Adrenal gland (tissue), 5 donors: ENCODE results near the gene BCL11A.

ENCODE experiments used
- POLR2A ChIP-seq, 2 donors: fragments of 450-650 bp; IDR thresholded peaks; one replicate each; pipeline ENCODE4 v1.6.1; 2017; ENCODE audit warnings: antibody characterized with exemption in 2 of 2, mild to moderate bottlenecking in 2 of 2, moderate library complexity in 1 of 2
- TF ChIP-seq, protein P1 (sequence below), 6 experiments: fragments of 450-650 bp in 4 of 6; fragments of 200-600 bp in 2 of 6; sonication (generic) in 1 of 6; IDR thresholded peaks; 1 replicate in 5 of 6; 2 replicates in 1 of 6; pipeline versions ENCODE4 v1.5.1 to v1.8.0; 2016 to 2021; ENCODE audit warnings: antibody characterized with exemption in 6 of 6, mild to moderate bottlenecking in 2 of 6, moderate library complexity in 1 of 6
- donor health status: DM: no; HTN: no; CAD: no.

- TF ChIP-seq, protein P1, sequence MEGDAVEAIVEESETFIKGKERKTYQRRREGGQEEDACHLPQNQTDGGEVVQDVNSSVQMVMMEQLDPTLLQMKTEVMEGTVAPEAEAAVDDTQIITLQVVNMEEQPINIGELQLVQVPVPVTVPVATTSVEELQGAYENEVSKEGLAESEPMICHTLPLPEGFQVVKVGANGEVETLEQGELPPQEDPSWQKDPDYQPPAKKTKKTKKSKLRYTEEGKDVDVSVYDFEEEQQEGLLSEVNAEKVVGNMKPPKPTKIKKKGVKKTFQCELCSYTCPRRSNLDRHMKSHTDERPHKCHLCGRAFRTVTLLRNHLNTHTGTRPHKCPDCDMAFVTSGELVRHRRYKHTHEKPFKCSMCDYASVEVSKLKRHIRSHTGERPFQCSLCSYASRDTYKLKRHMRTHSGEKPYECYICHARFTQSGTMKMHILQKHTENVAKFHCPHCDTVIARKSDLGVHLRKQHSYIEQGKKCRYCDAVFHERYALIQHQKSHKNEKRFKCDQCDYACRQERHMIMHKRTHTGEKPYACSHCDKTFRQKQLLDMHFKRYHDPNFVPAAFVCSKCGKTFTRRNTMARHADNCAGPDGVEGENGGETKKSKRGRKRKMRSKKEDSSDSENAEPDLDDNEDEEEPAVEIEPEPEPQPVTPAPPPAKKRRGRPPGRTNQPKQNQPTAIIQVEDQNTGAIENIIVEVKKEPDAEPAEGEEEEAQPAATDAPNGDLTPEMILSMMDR (IDR thresholded peaks at IDR 0.05) = no peak
- no peak for TF ChIP-seq POLR2A (IDR thresholded peaks at IDR 0.05)
Observed at GRCh38 chr2:60463249-60463648, 90.2 kb downstream of the BCL11A start.
